GM18520 (cell line): ENCODE data around the gene TRPM3.

Source experiments
- ATAC-seq: cut with Tn5 transposase; IDR thresholded peaks from one replicate; pipeline ENCODE4 v1.9.1; 2021; ENCODE audit not compliant: unreplicated experiment

Gene TRPM3

DNA sequence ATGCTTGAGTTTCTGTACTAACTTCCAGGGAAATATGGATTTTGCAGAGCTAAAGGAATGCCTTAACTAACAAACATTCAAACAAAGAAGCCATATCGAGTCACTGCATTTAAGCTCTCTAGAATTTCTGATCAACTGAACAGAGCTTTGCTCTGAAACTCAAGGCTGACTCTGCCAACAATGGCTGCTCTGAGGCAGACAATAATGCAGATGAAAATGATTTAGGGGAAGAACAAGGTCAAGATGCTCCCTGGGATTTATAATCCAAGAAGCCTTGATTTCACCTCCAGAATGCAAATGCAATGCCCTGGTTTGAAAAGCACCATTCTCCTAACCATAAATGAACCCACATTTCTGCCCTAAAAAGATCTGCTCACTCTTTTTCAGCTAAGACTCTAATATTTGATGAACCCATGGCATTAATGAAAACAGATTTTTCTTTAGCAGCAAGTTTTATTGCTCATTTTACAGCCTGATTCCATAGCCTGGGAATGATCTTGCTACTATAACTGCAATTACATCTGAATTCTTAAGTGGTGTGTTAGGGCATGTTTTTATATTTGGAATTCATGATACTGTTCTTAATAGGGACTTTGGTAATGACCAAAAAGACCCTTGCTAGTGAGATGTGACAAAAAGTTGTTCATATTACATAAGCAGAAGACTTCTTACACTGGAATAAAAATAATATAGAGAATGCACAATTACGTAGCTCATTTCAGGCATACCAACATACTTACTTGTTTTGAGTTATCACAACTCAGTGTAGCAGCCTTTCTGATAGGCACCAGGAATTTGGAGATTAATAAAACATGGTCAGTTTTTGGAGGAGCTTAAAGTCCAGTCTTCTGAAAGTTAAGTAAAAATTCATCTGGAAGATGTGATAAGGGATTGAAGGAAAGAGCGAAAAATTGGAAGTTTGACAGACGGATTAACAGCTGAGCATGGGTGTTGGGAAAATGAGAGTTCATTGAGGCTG lies 169.4 kb downstream of the TRPM3 start:
- ATAC-seq, result no peak

DNA sequence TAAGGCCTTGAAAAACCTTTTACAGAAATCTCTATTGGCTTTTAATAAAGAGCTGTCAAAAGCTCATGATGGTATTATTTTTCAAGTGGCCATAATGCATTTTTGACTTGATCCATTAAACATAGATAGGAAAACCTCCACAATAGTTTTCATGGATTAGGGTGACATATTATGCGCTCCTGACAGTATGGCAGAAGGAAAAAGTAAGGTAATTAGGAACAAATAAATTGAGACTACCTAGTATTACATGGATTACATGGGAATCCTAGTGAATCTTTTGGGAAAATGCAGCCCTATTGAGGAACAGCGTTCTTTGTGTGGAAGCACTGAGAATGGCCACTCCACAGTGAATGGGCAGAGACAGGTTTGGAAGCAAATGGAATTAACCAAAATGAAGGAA lies 171.2 kb downstream of the TRPM3 start:
- no peak for ATAC-seq

DNA sequence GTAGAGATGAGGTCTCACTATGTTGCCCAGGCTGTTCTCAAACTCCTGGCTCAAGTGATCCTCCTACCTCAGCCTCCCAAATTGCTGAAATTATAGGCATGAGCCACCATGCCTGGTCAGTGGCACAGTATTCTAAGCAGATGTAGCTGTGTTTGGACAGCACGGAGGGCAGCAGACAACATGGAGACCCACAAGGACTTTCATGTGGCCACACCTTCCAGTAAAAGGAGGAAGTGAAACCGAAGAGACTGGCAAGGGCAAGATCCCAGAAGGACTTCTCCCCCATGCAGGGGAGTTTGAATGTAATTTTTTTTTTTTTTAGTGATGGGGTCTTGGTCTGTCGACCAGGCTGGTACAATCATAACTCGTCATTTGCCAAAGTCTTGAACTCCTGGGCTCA lies 172.2 kb downstream of the TRPM3 start:
- no peak for ATAC-seq

DNA sequence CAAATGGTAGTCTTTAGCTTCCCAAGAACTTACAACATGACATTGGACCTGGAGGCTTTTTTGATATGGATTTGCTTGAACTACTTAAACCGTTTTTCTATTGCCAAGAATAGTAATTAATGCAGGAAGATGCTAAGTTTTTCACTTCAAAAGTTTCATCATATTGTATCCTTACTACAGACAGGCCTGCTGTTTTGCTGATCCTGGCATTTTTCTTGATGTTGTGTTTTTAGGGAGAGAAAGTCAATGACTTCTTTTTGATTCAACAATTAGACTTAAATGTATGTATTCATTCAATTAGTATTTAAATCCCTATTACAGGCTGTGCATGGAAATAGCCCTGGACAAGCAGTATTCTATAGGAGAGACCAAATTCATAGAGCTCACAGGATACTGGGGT lies 172.7 kb downstream of the TRPM3 start:
- no peak for ATAC-seq

DNA sequence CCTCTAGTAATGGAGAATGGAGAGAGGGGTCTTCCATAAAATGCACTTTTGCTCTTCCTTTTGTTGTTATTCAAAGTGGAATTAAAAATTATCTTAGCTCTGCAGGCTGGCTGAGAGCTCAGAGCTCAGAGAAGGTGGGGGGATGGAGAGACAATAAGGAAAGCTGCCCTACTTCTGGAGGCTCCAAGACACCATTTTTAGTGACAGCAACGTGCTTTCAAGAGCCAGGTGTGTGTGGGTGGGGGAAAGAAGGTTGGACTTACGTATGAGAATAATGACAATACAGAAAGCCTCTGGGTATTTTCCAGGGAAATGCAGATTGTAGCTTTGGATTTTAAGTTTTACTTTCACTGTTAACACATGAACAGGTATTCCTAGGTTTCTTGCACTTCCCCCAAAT lies 173.9 kb downstream of the TRPM3 start:
- no peak for ATAC-seq

DNA sequence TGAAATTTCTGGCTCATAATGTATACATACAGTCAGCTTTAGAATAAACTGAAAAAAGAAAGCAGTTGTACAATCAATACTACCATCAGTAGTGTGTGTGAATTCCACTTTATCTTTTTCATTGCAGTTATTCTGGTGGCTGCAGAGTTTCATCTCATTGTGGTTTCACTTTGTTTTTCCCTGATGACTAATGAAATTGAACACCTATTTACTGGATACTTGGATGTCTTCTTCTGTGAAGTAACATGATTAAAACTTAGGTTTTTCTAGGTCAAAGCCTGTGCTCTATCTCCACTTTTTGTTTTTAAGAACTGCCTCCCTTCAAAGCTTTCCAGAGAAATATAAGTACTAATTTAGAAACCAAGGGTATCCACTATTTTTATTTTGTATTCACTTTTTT lies 174.3 kb downstream of the TRPM3 start:
- no peak for ATAC-seq

DNA sequence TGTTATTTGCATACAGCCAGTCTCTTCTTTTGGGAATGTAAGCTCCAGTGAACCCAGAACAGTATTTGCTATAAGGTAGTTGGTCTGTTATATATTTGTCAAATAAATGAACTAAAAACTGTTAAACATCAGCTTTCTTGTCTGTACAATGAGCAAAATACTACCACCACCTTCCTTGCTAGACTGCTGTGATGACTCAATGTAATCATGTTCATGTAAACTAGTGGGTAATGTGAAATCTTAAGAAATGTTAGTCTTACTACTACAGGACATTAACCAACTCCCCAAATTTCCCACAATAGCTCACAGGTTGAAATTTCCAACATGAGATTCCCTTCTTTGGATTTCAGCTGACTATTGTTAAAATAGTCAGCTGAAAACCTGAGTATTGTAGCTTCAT lies 176.1 kb downstream of the TRPM3 start:
- no peak for ATAC-seq

DNA sequence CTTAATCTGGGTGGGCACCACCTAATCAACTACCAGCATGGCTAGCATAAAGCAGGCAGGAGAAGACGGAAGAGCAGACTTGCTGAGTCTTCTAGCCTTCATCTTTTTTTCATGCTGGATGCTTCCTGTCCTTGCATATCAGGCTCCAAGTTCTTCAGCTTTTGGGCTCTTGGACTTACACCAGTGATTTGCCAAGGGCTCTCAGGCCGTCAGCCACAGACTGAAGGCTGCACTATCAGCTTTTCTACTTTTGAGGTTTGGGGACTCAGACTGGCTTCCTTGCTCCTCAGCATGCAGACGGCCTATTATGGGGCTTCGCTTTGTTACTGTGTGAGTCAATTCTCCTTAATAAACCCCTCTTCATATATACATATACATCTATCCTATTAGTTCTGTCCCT lies 180.2 kb downstream of the TRPM3 start:
- no peak for ATAC-seq

DNA sequence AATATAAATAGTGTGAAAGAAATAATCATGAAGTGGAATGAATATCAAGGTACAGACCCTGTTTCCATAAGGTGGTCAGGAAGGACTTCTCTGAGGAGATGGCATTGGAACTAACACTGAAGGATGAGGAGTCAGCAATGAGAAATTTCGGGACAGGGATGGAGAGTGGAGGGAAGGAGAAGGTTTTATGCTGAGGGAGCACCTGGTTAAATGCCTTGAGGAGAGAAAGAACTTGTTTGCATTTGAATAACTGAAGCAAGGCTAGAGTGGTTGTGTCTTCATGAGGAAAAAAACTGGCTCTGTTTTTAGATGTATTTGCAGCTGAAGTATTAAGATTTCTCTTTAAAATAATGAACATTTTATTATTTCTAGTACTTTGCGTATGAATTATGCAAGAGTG lies 180.8 kb downstream of the TRPM3 start:
- no peak for ATAC-seq

DNA sequence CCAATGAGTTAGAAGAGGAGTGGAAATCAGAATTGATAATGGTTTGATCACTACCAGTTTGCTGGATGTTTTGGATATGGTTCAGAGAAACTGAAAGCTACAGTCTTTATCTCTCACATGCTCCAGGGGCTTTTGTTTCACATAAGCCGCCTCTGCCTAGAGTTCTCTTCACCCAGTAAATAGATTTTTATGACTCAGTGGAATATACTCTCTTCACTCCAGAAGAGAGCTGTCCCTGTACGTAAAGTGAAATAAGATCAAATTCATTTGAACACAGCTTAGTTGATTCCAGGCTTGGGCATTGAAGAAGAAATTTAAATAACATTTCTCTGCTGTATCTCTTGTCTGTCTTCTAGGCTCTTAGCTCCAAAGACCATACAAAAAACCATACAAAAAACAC lies 184.9 kb downstream of the TRPM3 start:
- no peak for ATAC-seq

DNA sequence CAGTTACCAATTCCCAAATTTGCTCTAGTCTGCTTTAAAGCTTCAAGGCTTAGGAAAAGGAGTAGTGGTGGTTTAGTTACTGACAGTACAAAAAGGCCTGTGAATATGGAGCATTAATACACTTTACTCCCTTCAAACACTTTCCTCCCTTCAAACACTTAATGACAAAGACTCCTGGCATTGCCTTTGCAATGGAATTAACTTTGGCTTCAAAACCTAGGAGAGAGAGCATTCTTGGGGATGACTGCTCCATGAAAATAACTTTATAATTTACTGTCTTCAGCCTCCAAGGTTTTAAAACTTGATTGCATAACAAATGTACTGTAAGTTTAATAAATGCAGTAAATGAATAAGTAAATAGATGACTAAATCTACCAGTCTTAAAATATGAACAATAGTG lies 185.6 kb downstream of the TRPM3 start:
- ATAC-seq, result no peak

DNA sequence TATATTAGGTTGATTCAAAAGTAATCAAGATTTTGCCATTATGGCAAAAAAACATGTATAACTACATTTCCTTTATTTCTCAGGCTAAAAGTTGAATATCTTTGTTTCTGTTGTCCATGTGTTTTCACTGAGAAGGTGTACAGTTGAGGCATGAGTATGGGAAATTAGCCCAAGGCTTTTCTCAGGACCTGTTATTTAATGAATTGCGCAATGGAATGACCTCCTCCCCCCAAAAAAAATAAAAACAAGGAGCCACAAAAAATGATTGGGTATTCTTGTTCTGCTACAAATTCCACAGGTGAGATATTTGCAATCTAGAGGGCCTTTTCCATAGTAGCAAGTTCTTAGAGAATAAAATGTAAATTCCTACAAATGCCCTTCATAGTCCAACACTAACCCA lies 186.8 kb downstream of the TRPM3 start:
- no peak for ATAC-seq

DNA sequence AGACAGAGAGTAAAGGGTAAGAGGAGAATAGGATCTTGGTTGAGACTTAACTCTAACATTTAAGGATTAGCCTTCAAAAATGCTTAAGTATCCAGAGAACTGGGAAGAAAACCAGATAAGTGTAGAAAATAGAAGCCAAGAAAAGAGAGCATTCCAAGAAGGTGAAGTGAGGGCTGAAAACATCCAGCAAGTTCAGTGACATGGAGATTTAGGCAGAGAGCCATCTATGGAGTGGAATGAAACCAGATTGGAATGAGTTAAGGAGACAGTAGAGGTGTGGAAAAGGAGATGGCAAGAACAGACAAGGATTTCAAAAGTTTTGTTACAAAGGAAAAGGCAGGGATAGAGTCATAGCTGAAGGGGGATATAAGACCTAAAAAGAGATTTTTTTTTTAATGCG lies 188.1 kb downstream of the TRPM3 start:
- no peak for ATAC-seq

DNA sequence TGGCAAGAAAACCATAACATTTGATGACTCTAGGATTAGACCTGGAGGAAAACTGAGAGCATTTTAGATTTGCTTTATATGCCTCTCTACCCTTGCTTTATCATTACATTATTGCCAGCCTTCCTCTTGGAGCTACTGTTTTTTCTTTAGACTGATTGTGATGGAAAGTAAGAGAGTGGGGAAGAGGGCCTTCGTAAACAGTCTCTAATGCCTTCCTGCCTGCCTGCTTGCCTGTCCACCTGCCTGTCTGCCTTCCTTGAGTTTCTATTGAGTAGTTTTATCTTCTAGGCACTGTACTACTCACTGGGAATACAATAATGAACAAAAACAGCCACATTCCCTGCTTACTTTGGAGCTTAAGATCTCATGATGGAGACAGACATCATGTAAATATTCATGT lies 189.3 kb downstream of the TRPM3 start:
- ATAC-seq, result no peak

DNA sequence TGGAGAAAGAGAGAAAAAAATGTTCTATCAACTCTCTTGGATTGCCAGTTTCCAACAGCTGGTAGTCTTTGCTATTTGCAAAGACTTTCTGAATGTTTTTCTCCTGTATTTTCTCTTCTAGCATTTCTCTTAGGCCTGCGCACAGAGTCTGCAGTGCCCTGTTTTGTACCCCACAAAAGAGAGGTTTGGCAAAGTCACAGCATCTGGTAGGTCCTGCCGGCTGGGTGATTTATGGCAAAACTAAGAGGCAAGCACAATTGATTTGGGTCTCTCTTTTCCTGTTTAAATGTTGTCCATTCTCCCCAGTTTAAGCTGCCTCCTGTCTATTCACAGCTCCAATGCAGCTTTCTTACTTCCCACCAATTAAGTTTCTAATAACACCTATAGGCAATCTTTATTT lies 193.9 kb downstream of the TRPM3 start:
- ATAC-seq, result no peak

DNA sequence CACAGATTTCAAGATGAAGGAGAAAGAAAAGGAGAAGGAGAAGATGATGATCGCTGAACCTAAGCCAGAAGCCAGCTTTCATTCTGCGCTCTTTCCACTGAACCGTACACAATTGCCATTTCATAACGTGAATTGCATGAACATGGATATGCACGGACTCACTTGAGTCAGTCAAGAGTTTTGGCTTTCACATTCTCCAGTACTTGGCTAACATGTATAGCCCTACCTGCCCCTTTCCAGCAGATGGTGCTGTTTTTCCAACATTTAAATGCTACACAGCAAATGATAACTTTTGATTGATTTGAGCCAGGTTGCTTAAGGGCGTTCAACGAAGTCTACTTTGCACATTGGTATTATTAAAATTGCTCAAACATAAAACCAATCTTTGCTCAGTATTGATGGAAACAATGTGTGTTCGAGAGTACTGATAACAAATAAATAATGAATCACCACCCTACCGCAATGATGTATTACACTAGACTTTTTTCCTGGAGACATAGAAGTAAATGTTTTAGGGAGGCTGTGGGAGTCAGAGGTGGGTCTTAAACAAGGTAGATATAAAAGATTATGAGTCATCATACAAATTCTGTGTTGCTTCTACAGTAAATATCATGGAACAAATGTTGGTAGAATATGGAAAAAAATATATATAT lies 196.4 kb downstream of the TRPM3 start:
- ATAC-seq, result peak; percentile 69

DNA sequence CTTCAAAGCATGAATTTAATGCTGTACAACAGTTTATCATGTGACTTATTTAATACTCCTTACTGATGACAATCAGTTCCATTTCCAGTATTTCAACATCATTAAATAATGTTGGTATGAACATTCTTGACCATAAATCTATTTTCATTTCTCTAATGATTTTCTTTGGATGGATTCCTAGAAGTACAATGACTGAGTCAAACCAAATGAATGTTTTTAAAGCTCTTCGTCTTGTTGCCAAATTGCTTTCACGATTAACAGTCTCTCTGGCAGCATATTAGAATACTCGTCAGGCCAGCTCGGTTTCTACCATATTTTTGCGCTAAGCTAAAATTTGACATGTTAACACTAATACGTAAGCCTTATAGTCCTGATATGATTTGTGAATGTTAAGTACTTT lies 197.0 kb downstream of the TRPM3 start:
- no peak for ATAC-seq

DNA sequence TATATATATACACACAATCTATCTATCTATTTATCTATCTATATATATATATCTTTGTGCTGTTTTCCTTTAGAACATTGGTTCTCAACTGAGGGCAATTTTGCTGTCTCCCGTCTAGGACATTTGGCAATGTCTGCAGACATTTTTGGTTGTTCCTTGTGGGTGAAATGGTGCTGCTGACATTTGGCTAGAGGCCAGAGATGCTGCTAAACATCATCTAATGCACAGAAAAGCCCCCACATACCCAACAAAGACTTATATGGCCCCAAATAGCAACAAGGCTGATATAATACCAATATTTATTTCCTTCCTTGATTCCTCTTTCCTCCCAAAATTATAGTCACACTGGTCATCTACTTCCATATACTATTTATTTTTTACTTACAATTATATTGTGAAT lies 197.5 kb downstream of the TRPM3 start:
- no peak for ATAC-seq

DNA sequence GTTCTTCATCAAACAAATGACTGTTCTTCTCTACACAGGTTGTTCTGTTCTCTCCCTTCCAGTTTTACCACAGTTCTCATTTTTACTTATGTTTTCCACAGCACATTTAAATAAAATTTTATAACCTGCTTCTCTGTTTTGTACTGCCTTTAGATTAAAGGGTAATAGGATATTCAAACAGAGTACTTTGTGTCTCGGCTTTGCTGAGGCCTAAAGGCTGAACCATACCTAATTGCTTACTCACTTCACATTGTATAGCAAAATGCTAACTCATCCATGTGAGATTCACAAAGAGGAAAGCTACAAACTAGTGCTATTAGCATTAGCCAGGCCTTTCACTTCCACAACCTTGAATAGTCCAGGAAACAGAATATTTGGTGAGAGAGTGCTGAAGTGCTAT lies 200.3 kb downstream of the TRPM3 start:
- no peak for ATAC-seq

DNA sequence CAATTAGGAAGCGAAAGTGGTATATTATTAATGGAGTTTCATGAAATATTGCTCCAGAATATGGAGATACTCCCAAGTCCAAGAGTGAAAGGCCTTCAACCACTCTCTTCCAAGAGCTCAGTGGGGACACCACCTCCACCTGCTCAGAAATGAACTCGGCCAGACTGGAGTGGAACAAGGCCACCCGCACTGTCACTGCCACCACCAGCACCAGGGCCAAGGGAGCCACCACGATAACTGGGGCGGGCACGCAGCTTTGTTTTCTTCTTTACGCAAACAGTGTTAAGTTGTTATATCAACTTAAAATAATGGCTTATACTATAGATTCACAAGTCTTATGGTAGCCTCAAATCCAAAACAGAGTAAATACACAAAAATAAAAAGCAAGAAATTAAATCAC lies 204.1 kb downstream of the TRPM3 start:
- ATAC-seq, result no peak

DNA sequence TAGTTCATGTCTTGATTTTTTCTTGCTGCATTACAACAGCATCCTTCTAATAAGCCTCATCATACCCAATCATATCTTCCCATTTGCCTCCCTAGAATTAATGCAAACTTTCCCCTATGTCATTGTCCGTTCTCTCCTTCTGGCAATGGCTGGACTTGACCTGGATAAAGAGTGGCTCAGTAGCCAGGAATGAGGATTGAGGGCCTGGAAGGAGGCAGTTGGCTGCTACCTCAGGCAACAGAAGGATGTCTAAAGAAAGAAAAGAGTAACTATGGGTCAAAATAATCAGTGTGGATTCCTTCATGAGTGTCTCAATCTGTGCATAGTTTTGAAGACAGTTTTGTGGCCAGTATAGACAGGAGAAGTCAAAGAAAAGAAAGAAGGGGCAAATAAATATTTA lies 209.6 kb downstream of the TRPM3 start:
- ATAC-seq, result no peak

DNA sequence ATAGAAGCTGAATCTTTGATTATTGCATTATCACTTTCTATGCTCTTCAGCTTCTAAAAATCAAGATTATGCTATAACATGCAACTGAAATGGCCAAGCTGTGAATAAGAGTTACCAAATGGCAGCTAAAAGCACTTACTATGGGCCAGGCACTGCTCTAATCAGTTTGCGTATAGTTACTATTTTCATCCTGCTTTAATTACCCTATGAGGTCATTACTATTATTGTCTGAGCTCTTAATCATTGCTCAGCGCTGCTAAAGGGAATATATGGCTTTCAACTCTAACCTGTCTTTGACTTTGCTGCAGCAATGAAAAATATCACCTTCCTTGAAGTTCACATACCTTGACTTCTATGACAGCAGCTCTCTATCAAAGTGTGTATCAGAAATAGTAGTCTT lies 210.8 kb downstream of the TRPM3 start:
- no peak for ATAC-seq
